ENCODE results near the gene SLC39A12.

GRCh38 chr10:18020523-18020922 lies 68.8 kb downstream of the SLC39A12 start:
- TF ChIP-seq CTCF (IDR thresholded peaks at IDR 0.05) (no peak), POLR2A (IDR thresholded peaks at IDR 0.05) (no peak)

Data from body of pancreas (tissue), 4 donors.